Embryonic facial prominence (tissue), 1 donor: Measurements from ENCODE around the gene OR13J1.

Experiments
- DNase-seq: peaks from one replicate; pipeline ENCODE4 v3.0.0-alpha.2; 2016; ENCODE audit errors: extremely low spot score

OR13J1 gene

DNA sequence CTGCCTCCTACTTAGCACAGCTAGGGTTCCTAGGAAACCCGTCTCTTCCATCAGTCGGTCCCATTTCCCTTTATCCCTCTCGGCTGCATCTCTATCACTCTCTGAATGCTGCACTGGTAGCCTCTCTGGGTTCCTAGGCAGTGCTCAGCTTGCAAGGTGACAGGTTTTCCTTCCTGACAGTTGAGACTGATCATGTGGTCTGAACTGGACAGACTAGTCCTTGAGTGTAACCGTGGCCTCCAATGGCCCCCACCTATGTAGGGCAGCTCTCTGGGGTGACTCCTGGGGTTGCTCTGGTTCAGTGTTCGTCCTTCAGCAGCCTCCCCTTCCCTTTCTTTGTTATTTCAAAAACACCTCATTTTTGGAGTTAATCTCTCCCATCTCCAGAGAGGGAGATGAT, 37.4 kb downstream of the OR13J1 start:
- no peak for DNase-seq

DNA sequence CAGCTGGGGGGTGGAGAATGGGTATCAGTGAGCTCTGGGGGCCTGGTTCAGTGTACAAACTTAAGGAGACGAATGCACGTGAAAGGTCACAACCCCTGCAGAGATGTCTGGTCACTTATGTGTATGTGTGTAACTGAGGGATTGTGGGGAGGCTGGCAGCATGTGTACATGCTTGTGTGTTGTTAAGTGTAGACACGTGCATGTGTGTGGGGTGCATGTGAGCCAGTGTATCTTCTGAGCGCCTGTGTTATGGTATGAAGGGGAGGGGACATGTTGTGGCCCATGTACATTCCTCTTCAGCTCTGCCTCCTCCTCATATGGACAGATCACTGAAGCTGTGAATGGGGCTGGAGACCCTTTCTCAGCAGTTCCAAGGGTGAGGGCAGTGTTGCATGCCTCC, 39.2 kb downstream of the OR13J1 start:
- no peak for DNase-seq

DNA sequence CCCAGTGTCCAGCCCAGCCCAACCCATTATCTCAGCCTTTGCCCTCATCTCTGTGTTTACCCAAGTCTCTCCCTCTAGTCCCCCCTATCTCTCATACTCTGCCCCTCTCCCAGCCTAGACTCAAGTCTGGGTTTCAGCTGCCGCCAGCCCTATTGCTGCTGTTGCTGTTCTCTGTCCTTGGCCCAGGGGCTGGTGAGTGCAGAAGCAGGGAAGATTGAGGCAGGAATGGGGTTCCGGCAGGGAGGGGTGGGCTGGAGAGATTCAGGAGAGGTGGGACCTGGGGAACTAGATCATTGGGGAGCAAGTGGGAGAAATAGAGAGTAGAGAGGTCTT, 40.5 kb downstream of the OR13J1 start:
- DNase-seq: no peak

DNA sequence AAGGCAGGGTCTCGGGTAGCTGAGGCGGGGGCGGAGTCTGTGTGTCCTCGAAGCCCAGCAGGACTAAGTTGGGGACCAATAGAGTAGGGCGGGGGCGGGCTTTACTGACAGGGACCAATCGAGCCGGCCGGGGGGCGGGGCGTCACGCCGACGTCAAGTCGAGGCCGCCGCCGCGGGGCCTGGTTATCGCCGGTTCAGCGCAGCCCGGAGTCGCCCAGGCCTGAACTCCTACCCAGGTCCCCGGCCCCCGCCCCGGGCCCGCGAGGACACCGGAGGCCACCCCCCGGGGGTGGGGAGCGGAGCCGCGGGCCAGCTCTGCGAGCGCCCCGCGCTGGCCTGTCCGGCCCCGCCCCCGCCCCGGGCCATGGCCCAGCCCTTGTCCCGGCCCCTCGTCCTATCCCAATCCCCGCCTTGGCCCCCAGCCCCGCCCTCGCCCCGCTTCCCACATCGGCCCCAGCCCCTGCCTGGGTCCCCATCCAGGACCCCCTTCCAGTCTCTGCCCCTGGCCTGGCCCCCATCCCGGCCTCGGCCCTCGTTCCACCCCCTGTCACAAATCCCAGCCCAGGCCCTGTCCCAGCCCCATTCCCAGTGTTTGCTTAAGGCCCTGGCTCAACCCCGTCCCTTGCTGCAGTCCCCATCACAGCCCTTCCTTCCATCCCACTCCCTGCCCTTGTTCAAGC, 41.0 kb downstream of the OR13J1 start, which contains the start of gene TMEM8B:
TSS of gene TMEM8B (plus strand) at position 145 of the 680 bp plus-strand sequence. CDS start at position 365, 220 bp downstream.
- peak; percentile 88 for DNase-seq

DNA sequence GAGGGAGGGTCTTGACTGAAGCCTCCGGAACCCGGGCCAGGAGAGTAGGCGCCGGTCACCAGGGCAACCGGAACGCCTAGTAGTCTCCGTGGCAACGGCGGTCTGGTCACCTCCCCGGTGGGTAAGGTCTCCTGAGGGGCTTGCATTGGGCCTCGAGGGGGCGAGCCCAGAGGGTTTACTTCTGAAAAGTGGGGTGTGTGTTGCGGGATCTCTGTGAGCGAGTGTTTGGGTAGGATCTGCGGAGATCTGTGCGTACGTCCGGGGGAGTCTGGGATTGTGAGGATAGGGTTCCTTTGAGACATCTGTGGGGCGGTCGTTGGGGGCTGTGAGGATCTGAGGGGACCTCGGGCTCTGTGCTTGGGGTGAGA, 41.5 kb downstream of the OR13J1 start, which contains the start of gene FAM221B:
TSS of gene FAM221B (minus strand) at position 17 of the 368 bp plus-strand sequence. CDS start 2,571 bp downstream, outside the sequence.
- DNase-seq: no peak

DNA sequence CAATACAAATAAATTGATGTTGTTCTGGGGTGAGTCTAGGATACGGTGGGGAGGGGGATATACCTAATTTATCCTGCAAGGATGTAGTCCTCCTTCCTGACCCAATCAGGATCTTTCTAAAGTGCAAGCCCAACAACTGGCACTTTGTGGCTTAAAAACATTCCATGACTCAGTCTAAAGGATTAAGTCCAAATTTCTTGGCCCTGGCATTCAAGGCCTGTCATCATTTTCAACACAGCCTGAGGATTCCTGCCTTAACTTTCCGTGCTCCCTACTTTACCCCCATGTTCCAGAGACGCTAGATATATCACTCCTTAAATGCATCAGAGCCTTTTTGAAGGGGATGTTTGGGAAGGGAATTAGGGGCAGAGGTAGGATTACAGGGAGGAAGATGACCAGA, 42.7 kb downstream of the OR13J1 start:
- DNase-seq: no peak

DNA sequence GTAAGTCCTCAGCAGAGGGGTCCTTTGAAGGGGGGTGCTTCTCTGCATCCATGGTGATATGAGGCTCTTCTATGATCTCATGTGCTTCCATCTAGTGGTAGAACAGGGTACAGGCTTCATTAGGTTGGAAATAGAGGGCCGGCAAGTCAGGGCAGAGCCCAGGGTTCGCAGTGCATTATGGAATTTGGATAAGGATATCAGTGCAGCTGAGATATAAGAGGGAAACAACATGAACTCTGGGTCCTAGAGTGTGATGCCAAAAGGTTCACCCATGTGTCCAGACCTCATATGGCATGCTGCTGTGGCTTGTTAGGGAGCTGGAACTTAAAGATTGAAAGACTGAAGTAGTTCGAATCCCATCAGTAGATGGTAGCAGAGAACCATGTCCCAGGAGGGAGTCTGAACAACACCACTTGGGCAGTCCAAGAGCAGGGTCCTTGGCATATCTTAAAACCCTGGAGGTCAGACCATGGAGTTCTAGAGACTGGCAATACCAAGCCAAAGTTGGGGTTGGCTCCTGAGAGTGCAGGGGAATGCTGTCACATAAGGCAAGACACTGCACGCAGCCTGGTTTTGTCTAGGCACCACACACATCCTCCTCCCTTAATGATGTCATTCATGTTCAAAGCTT, 44.0 kb downstream of the OR13J1 start:
- DNase-seq: no peak

DNA sequence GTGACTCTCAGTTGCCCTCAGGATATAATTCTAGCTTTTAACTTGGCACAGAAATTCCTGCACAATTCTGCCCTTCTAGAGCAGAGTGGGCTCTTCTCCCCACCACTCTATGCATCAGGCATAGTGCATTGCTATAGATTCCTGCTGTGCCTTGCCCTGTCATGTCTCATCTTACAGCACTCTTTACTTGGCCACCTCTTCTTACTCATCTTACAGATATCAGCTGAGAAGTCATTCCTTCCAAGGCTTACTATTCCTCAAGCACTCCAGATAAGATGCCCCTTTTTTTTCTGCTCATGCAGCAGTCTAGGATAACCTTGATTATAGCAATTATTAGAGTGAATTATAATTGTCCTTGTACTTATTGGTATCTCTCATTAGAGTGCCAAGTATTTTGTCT, 47.3 kb downstream of the OR13J1 start:
- DNase-seq: no peak

DNA sequence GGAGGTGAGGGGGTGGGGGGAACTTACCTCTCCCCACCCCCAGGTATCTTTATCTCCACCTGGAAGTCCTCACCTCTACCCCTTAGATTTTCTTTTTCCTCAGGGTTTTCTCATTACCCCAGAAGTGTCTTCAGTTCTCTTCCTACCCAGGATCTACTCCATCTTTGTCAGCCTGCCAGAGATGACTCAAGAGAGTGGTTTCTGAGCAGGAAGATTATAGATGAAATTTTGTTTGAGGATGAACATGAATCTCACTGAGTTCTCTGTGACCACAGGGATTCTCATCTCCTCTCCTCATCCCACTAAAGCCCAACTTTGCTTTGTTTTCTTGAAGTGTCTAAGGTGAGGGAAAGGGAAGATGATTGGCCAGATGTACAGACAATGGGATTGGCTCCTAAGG, 50.1 kb downstream of the OR13J1 start:
- DNase-seq: no peak
